GM12878 (cell line): ENCODE measurements around the gene SUPT6H.
A peak's percentile ranks its signal among the peaks of the same experiment; 100 is the strongest.
"Not testable (repeated sequence)": the region's sequence is repeated elsewhere in the genome, so short reads cannot be mapped to it uniquely, and the experiment has no call there.

Experiments
- CEBPB ChIP-seq, 2 experiments: fragments of 150-350 bp in 1 of 2; IDR thresholded peaks; 2 replicates each; pipeline ENCODE4 v1.6.1; 2012 to 2014; ENCODE audit warnings: low read depth in 2 of 2, low read length in 2 of 2, borderline replicate concordance in 1 of 2, inconsistent platforms in 1 of 2
- CEBPZ ChIP-seq: fragments of 150-350 bp; IDR thresholded peaks from 2 replicates; pipeline ENCODE4 v1.6.1; 2016; ENCODE audit warnings: low read depth, low read length
- CTCF ChIP-seq, 3 experiments: IDR thresholded peaks in 2 of 3; conservative IDR thresholded peaks in 1 of 3; 2 replicates each; pipeline ENCODE4 v1.5.1; 2011; ENCODE audit warnings: low read depth in 3 of 3, low read length in 3 of 3, mild to moderate bottlenecking in 3 of 3, control low read depth in 2 of 3, moderate library complexity in 2 of 3, inconsistent platforms in 1 of 3, mixed read lengths in 1 of 3; ENCODE audit not compliant: control insufficient read depth in 2 of 3, insufficient read depth in 1 of 3; ENCODE audit errors: extremely low read depth in 1 of 3
- EGR1 ChIP-seq, 2 experiments: IDR thresholded peaks; 1 replicate in 1 of 2; 2 replicates in 1 of 2; pipeline ENCODE4 v1.6.1; 2011 to 2012; ENCODE audit warnings: low read depth in 2 of 2, low read length in 2 of 2, borderline replicate concordance in 1 of 2, mild to moderate bottlenecking in 1 of 2, moderate library complexity in 1 of 2
- EP300 ChIP-seq, 2 experiments: fragments of 150-350 bp in 1 of 2; IDR thresholded peaks; 2 replicates each; pipeline ENCODE4 v1.6.1; 2011 to 2012; ENCODE audit warnings: low read depth in 2 of 2, low read length in 2 of 2, borderline replicate concordance in 1 of 2, improper control_type of control experiment in 1 of 2, inconsistent platforms in 1 of 2; ENCODE audit not compliant: control insufficient read depth in 1 of 2
- HDGF ChIP-seq: fragments of 450-650 bp; IDR thresholded peaks from 2 replicates; pipeline ENCODE4 v1.6.1; 2016; ENCODE audit warnings: antibody characterized with exemption
- MYC ChIP-seq: IDR thresholded peaks from 2 replicates; pipeline ENCODE4 v1.6.1; 2011; ENCODE audit warnings: mild to moderate bottlenecking, low read length, moderate library complexity, inconsistent platforms; ENCODE audit not compliant: insufficient read depth, insufficient replicate concordance, insufficient read length, severe bottlenecking
- NKRF ChIP-seq: fragments of 450-650 bp; conservative IDR thresholded peaks from 2 replicates; pipeline ENCODE4 v1.6.1; 2017; ENCODE audit warnings: mild to moderate bottlenecking, moderate library complexity
- POLR2A ChIP-seq: IDR thresholded peaks from 2 replicates; pipeline ENCODE4 v1.6.1; 2011; ENCODE audit warnings: low read depth, mild to moderate bottlenecking, low read length
- POLR2AphosphoS5 ChIP-seq: IDR thresholded peaks from 2 replicates; pipeline ENCODE4 v1.6.1; 2011; ENCODE audit warnings: mild to moderate bottlenecking, low read length, inconsistent platforms
- ZNF217 ChIP-seq: fragments of 450-650 bp; IDR thresholded peaks from 2 replicates; pipeline ENCODE4 v1.6.1; 2017; ENCODE audit warnings: antibody characterized with exemption, mild to moderate bottlenecking

GRCh38 chr17:28723836-28724499 is 62.0 kb downstream of the SUPT6H start:
- TF ChIP-seq CEBPB (IDR thresholded peaks at IDR 0.05; ENCODE audit: borderline replicate concordance in 1 of 2, low read depth in 2 of 2, low read length in 2 of 2); CTCF (IDR thresholded peaks at IDR 0.05 in 2 of 3, conservative IDR thresholded peaks at IDR 0.05 in 1 of 3; ENCODE audit: control insufficient read depth in 2 of 3, extremely low read depth in 1 of 3, insufficient read depth in 1 of 3, low read depth in 3 of 3, low read length in 3 of 3); HDGF; MYC; EGR1 (IDR thresholded peaks at IDR 0.05; ENCODE audit: borderline replicate concordance in 1 of 2, low read depth in 2 of 2, low read length in 2 of 2); EP300 (IDR thresholded peaks at IDR 0.05; ENCODE audit: borderline replicate concordance in 1 of 2, control insufficient read depth in 1 of 2, low read depth in 2 of 2, low read length in 2 of 2); CEBPZ; ZNF217; NKRF: not testable (repeated sequence)
- TF ChIP-seq POLR2A (peak; percentile 48; the same call in 1 of the 2 replicates), POLR2AphosphoS5 (peak; percentile 8; the same call in 1 of the 2 replicates)
